ENCODE measurements around the gene EXTL1. TPM values are rescaled to one million over a fixed set of nuclear protein-coding genes. Genes with fewer than 3 reads are reported as not detected.

Gene EXTL1
- total RNA-seq, 1 donor from 2014 or later, result 0.74 TPM

DNA sequence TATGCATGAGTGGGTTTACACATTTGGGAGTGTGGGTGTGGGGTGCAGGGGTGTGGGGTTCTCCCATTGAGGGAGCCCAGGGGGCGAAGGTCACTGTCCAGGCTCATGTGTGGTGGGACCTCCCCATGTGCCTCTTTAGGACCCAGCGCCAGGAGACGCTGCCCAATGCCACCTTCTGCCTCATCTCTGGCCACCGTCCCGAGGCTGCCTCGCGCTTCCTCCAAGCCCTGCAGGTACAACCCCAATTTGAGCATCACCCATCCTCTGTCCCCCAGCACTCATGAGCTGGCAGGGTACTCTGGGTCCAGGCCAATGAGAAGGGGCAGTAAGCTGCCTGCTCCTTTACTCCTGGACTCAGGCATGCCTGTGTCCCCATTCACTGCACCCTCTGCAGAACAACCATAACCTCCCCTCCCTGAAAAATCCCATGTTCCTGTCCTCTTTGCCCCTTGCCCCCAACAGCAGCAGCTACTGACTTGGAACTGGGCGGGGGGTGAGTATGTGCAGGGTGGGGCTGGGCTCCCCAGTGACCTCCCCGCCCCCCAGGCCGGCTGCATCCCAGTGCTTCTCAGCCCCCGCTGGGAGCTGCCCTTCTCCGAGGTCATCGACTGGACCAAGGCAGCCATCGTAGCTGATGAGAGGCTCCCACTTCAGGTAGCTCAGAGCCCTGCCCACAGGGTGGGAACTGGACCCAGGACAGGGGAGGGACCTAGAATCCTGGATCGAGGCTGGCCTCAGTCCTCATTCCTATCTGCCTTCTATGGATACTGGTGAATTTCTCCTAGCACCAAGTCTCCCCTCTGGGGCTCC is 7.7 kb downstream of the EXTL1 start:
- TF ChIP-seq POLR2A (IDR thresholded peaks at IDR 0.05) (no peak), POLR2AphosphoS5 (IDR thresholded peaks at IDR 0.05; ENCODE audit: insufficient read depth in 1 of 2, low read depth in 1 of 2) (no peak)
- TF ChIP-seq, protein P1, sequence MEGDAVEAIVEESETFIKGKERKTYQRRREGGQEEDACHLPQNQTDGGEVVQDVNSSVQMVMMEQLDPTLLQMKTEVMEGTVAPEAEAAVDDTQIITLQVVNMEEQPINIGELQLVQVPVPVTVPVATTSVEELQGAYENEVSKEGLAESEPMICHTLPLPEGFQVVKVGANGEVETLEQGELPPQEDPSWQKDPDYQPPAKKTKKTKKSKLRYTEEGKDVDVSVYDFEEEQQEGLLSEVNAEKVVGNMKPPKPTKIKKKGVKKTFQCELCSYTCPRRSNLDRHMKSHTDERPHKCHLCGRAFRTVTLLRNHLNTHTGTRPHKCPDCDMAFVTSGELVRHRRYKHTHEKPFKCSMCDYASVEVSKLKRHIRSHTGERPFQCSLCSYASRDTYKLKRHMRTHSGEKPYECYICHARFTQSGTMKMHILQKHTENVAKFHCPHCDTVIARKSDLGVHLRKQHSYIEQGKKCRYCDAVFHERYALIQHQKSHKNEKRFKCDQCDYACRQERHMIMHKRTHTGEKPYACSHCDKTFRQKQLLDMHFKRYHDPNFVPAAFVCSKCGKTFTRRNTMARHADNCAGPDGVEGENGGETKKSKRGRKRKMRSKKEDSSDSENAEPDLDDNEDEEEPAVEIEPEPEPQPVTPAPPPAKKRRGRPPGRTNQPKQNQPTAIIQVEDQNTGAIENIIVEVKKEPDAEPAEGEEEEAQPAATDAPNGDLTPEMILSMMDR (IDR thresholded peaks at IDR 0.05), result no peak
- no peaks in the 10 kb centered on the region for H3K36me3 ChIP-seq
- DNase-seq (ENCODE audit: extremely low spot score in 2 of 2), result no peak
- no peak overlapping the region for H3K27ac ChIP-seq
- H3K9me3 ChIP-seq, result no peaks in the 10 kb centered on the region
- H3K4me1 ChIP-seq, result no peaks in the 10 kb centered on the region
- H3K4me3 ChIP-seq, result no peak overlapping the region
- intact Hi-C loops (cut with DNase I), result no loop called here
- H3K27me3 ChIP-seq, result no peaks in the 10 kb centered on the region

DNA sequence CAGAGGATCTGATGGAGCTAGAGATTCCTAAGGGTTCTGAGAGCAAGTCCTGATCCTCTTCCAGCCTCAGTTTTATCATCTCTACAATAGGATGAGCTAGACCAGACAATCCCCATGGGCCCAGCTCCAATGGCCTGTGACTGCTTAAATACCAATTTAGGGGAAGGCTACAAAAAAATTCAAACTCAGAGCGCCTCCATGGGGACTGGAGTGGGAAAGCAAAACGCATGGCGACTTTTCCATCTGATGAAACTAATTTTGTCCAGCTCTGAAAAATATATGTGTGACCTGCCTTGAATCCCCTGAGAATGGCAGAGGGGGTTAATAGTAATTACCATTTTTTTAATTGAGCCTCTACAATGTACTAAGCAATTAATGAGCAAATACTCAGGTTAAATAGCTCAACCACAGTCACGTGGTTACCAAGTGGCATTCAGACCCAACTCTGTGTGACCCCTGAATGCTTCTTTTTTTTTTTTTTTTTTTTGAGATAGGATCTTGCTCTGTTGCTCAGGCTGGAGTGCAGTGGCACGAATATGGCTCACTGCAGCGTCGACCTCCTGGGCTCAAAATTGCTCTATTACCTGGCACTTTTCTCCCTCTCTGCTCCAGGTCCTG is 8.4 kb downstream of the EXTL1 start:
- Histone ChIP-seq H3K9me3 (no peaks in the 10 kb centered on the region), H3K4me1 (peaks cover 4% of the 10 kb centered on the region), H3K4me3 (no peak overlapping the region), H3K27me3 (no peaks in the 10 kb centered on the region), H3K36me3 (no peaks in the 10 kb centered on the region), H3K27ac (no peak overlapping the region)
- TF ChIP-seq POLR2A (IDR thresholded peaks at IDR 0.05) (no peak), POLR2AphosphoS5 (IDR thresholded peaks at IDR 0.05; ENCODE audit: insufficient read depth in 1 of 2, low read depth in 1 of 2) (no peak)
- TF ChIP-seq, protein P1 (IDR thresholded peaks at IDR 0.05), result no peak
- no peak for DNase-seq (ENCODE audit: extremely low spot score in 2 of 2)
- intact Hi-C loops (cut with DNase I), result loop anchor here (10.0 kb wide), 1 partner anchor 135 kb away; the partner anchor contains the start of genes C1orf232 and ZNF593

DNA sequence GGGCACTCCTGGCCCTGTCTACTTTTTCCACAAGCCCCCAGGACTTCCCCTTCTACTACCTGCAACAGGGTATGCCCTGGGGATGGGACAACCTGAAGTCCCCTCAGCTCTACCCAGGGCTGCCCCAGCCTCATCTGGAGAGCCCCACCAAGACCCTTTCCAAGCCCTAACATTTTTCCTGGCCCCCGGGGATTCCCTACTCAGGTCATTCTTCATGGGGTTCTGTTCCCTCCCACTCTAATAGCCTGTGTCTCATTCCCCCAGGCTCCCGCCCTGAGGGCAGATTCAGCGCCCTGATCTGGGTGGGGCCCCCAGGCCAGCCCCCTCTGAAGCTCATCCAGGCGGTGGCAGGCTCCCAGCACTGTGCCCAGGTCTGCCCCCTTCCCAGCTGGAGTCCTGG is 9.6 kb downstream of the EXTL1 start:
- Histone ChIP-seq H3K27me3 (no peaks in the 10 kb centered on the region), H3K4me1 (peaks cover 8% of the 10 kb centered on the region), H3K9me3 (no peaks in the 10 kb centered on the region), H3K4me3 (no peak overlapping the region), H3K36me3 (no peaks in the 10 kb centered on the region), H3K27ac (no peak overlapping the region)
- intact Hi-C loops (cut with DNase I), result loop anchor here (10.0 kb wide), 1 partner anchor 134 kb away; the partner anchor contains the start of genes C1orf232 and ZNF593
- TF ChIP-seq POLR2AphosphoS5 (IDR thresholded peaks at IDR 0.05; ENCODE audit: insufficient read depth in 1 of 2, low read depth in 1 of 2), result no peak
- TF ChIP-seq, protein P1 (IDR thresholded peaks at IDR 0.05), result no peak
- no peak for TF ChIP-seq POLR2A (IDR thresholded peaks at IDR 0.05)
- no peak for DNase-seq (ENCODE audit: extremely low spot score in 2 of 2)

DNA sequence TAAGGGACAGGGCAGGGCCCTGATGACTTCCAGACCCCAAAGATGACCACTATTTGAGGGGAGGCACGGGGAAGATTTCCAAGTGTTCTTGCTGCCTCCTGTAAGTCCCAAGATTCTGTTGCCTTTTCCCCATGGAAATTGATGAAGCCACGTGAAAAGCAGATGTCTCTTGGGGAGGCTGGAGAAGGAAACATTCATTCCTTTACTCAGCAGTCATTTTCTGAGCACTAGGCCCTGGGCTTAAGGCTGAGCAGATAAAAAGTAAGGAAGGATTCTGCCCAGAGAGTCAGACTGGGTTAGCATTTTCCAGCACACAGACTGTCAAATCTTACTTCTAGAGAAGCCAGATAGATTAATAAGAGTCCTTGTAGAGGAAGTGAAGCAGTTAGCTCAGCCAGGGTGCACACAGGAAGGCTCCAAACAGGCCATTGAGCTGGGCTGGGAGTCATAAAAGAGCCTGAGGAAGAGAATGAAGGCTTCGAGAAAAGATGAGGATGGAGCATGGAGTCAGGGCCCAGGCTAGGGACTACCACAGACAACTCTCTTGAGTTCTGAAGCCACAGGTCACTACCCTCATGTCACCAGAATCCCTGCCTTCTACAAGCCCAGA is 10.1 kb downstream of the EXTL1 start:
- intact Hi-C loops (cut with DNase I), result loop anchor here (10.0 kb wide), 1 partner anchor 133 kb away; the partner anchor contains the start of genes C1orf232 and ZNF593
- DNase-seq (ENCODE audit: extremely low spot score in 2 of 2), result no peak
- Histone ChIP-seq H3K4me1 (peaks cover 13% of the 10 kb centered on the region), H3K4me3 (no peak overlapping the region), H3K36me3 (no peaks in the 10 kb centered on the region), H3K9me3 (no peaks in the 10 kb centered on the region), H3K27me3 (no peaks in the 10 kb centered on the region), H3K27ac (no peak overlapping the region)
- TF ChIP-seq, protein P1 (IDR thresholded peaks at IDR 0.05), result no peak
- no peak for TF ChIP-seq POLR2A (IDR thresholded peaks at IDR 0.05)
- no peak for TF ChIP-seq POLR2AphosphoS5 (IDR thresholded peaks at IDR 0.05; ENCODE audit: insufficient read depth in 1 of 2, low read depth in 1 of 2)

All from vagina (tissue), 2 donors.